Daoy (cell line): ENCODE results near the gene TBCK. TPM values are rescaled to one million over a fixed set of nuclear protein-coding genes. Genes with fewer than 3 reads are reported as not detected.

Experiments
- DNase-seq: peaks from one replicate; pipeline ENCODE4 v3.0.0-alpha.2; 2015; ENCODE audit warnings: low read depth
- total RNA-seq: library from RNA; depleted of rRNA; stranded (reverse); fragments of >200 nt; shearing (Covaris generic); gene quantifications from 2 replicates; pipeline ENCODE4 v1.2.3, GENCODE V29; 2014; rRNA removed

Gene TBCK
- total RNA-seq, 1 experiment from 2014 or later, result 7.3 TPM

- no peak for DNase-seq
These were observed 321.9 kb downstream of the TBCK start for GRCh38 chr4:105994061-105994460.

GRCh38 chr4:105992641-105993305 is 323.2 kb downstream of the TBCK start:
- no peak for DNase-seq

GRCh38 chr4:105991726-105992125 is 324.3 kb downstream of the TBCK start:
- no peak for DNase-seq

Other genes with a start within 250 kb of the TBCK start
- gene AIMP1, start 341 bp upstream of the TBCK start, total RNA-seq, result 28.1 and 32.3 TPM in 2 replicates
- gene GIMD1, start 52.6 kb upstream of the TBCK start, total RNA-seq, result not detected in 2 replicates